ENCODE results near the gene SDK1. TPM values are rescaled to one million over a fixed set of nuclear protein-coding genes. Genes with fewer than 3 reads are reported as not detected.
A peak's percentile ranks its signal among the peaks of the same experiment; 100 is the strongest.

Gene SDK1
- total and polyA plus RNA-seq, 11 donors, result 2.2 to 5.8 (median 3.4) TPM

GRCh38 chr7:3274131-3274530 is 26.9 kb upstream of the SDK1 start:
- ATAC-seq (no peak), DNase-seq (no peak)
- peaks cover 0 to 3% (median 0%) of the 10 kb centered on the region in 12 donors for H3K9me3 ChIP-seq
- no peak overlapping the region for H3K27ac ChIP-seq
- no peaks in the 10 kb centered on the region for H3K36me3 ChIP-seq
- no peaks in the 10 kb centered on the region for H3K27me3 ChIP-seq
- no peak for TF ChIP-seq CTCF (IDR thresholded peaks at IDR 0.05)
- no peak for TF ChIP-seq POLR2A (IDR thresholded peaks at IDR 0.05)
- no peak overlapping the region for H3K4me3 ChIP-seq
- H3K4me1 ChIP-seq, result no peaks in the 10 kb centered on the region
- intact Hi-C loops (cut with DNase I), result no loop called here
- WGBS, 4 donors, result 86 to 100% (median 95%) methylated on average over 1 of the region's 1 CpG

GRCh38 chr7:3277604-3278572 is 23.2 kb upstream of the SDK1 start:
- no peak for TF ChIP-seq CTCF (IDR thresholded peaks at IDR 0.05)
- no peak for TF ChIP-seq POLR2A (IDR thresholded peaks at IDR 0.05)
- no peak overlapping the region for H3K4me3 ChIP-seq
- H3K27me3 ChIP-seq, result no peaks in the 10 kb centered on the region
- intact Hi-C loops (cut with DNase I), result no loop called here
- ATAC-seq (no peak), DNase-seq (no peak)
- 56 to 68% (median 62%) methylated on average over 4 of the region's 4 CpGs for WGBS, 4 donors
- no peaks in the 10 kb centered on the region for H3K4me1 ChIP-seq
- H3K9me3 ChIP-seq, result peaks cover 0 to 3% (median 0%) of the 10 kb centered on the region in 12 donors
- H3K36me3 ChIP-seq, result no peaks in the 10 kb centered on the region
- H3K27ac ChIP-seq, result no peak overlapping the region

- Histone ChIP-seq H3K4me3 (no peak overlapping the region), H3K9me3 (peaks cover 0 to 3% (median 0%) of the 10 kb centered on the region in 12 donors), H3K4me1 (no peaks in the 10 kb centered on the region), H3K27ac (no peak overlapping the region), H3K27me3 (no peaks in the 10 kb centered on the region), H3K36me3 (no peaks in the 10 kb centered on the region)
- intact Hi-C loops (cut with DNase I), result no loop called here
- ATAC-seq (no peak), DNase-seq (no peak)
- WGBS, 4 donors, result 64 to 71% (median 67%) methylated on average over 3 of the region's 3 CpGs
- TF ChIP-seq CTCF (IDR thresholded peaks at IDR 0.05), result no peak
- no peak for TF ChIP-seq POLR2A (IDR thresholded peaks at IDR 0.05)
These were observed 21.8 kb upstream of the SDK1 start for GRCh38 chr7:3279147-3279818.

- intact Hi-C loops (cut with DNase I), result loop anchor here in 1 of 10 donors (2.0 kb wide), 1 partner anchor 54 kb away; no protein-coding TSS in a partner anchor
- TF ChIP-seq POLR2A (IDR thresholded peaks at IDR 0.05), result no peak
- TF ChIP-seq CTCF (IDR thresholded peaks at IDR 0.05), result no peak
- Histone ChIP-seq H3K4me1 (no peaks in the 10 kb centered on the region), H3K27me3 (no peaks in the 10 kb centered on the region), H3K27ac (no peak overlapping the region), H3K9me3 (peaks cover 0 to 3% (median 0%) of the 10 kb centered on the region in 12 donors), H3K36me3 (no peaks in the 10 kb centered on the region), H3K4me3 (no peak overlapping the region)
- WGBS, 4 donors, result 69 to 78% (median 72%) methylated on average over 3 of the region's 3 CpGs
- DNase-seq (no peak), ATAC-seq (peak in 2 of 4 donors; percentile 59 to 68)
These were observed 20.6 kb upstream of the SDK1 start for GRCh38 chr7:3280445-3280844.
